Endodermal cell (in vitro differentiated cells): ENCODE results near the gene LONP1. TPM values are rescaled to one million over a fixed set of nuclear protein-coding genes. Genes with fewer than 3 reads are reported as not detected.
A peak's percentile ranks its signal among the peaks of the same experiment; 100 is the strongest.

Source experiments
- DNase-seq: peaks from one replicate; pipeline ENCODE4 v3.0.0-alpha.2; 2017
- H3K27ac ChIP-seq: 2 replicates; pipeline ENCODE4 v1.5.1; 2013; ENCODE audit warnings: mild to moderate bottlenecking, low read depth, low read length, moderate library complexity
- H3K27me3 ChIP-seq: 2 replicates; pipeline ENCODE4 v1.6.1; 2013; ENCODE audit warnings: mild to moderate bottlenecking, low read length, moderate library complexity; ENCODE audit not compliant: insufficient read depth, control insufficient read depth, poor library complexity, severe bottlenecking
- H3K36me3 ChIP-seq: 2 replicates; pipeline ENCODE4 v1.7.0; 2013; ENCODE audit warnings: mild to moderate bottlenecking, low read length, moderate library complexity; ENCODE audit not compliant: control insufficient read depth, insufficient read depth
- H3K4me1 ChIP-seq: one replicate; pipeline ENCODE4 v1.7.0; 2013; ENCODE audit warnings: low read length; ENCODE audit not compliant: control insufficient read depth, insufficient read depth
- H3K4me3 ChIP-seq: 2 replicates; pipeline ENCODE4 v1.5.1; 2013; ENCODE audit warnings: mild to moderate bottlenecking, low read length, moderate library complexity
- H3K9ac ChIP-seq: 2 replicates; pipeline ENCODE4 v1.6.1; 2013; ENCODE audit warnings: mild to moderate bottlenecking, low read length, moderate library complexity; ENCODE audit not compliant: poor library complexity, severe bottlenecking; ENCODE audit errors: extremely low read depth
- H3K9me3 ChIP-seq: 2 replicates; pipeline ENCODE4 v1.6.1; 2013; ENCODE audit warnings: mild to moderate bottlenecking, low read length, moderate library complexity; ENCODE audit not compliant: control insufficient read depth
- H3K27ac Mint-ChIP-seq: 2 replicates; pipeline ENCODE4 v1.8.0; 2020; ENCODE audit warnings: mixed read lengths
- H3K27me3 Mint-ChIP-seq: 2 replicates; pipeline ENCODE4 v1.8.0; 2021; ENCODE audit warnings: mild to moderate bottlenecking, mixed read lengths; ENCODE audit not compliant: insufficient read depth
- H3K36me3 Mint-ChIP-seq: 2 replicates; pipeline ENCODE4 v1.8.0; 2020; ENCODE audit warnings: low read depth, mixed read lengths
- H3K4me1 Mint-ChIP-seq: 2 replicates; pipeline ENCODE4 v1.8.0; 2020; ENCODE audit warnings: mixed read lengths
- H3K4me3 Mint-ChIP-seq: 2 replicates; pipeline ENCODE4 v1.8.0; 2020; ENCODE audit warnings: mild to moderate bottlenecking, moderate library complexity, mixed read lengths
- H3K9me3 Mint-ChIP-seq: 2 replicates; pipeline ENCODE4 v1.8.0; 2020; ENCODE audit warnings: mild to moderate bottlenecking, mixed read lengths
- WGBS, 2 experiments: methylation state at CpG; one replicate each; pipeline versions ENCODE4 v1.1.5 to v1.1.7; 2013; ENCODE audit warnings: missing lambda C conversion rate in 2 of 2, mixed read lengths in 1 of 2; ENCODE audit not compliant: insufficient coverage in 1 of 2, insufficient read length in 1 of 2; 5-methylcytosine and 5-hydroxymethylcytosine counted together
- total RNA-seq, 2 donors: library from RNA; stranded (reverse); fragmentation: NEBNext Ultra II Directional in 1 of 2; extraction: Animal tissue kit (Norgen Biotek cat#: 25700) in 1 of 2; gene quantifications; 2 replicates in 1 of 2; 3 replicates in 1 of 2; pipeline ENCODE4 v1.2.1, GENCODE V29; 2021
- TF ChIP-seq, protein P1 (sequence below): fragments of 200-600 bp; sonication (generic); conservative IDR thresholded peaks from 2 replicates; pipeline ENCODE4 v1.5.0; 2021; ENCODE audit warnings: antibody characterized with exemption, mild to moderate bottlenecking

Gene LONP1
- total RNA-seq, 2 donors from 2014 or later: 97.1 to 109 TPM

DNA sequence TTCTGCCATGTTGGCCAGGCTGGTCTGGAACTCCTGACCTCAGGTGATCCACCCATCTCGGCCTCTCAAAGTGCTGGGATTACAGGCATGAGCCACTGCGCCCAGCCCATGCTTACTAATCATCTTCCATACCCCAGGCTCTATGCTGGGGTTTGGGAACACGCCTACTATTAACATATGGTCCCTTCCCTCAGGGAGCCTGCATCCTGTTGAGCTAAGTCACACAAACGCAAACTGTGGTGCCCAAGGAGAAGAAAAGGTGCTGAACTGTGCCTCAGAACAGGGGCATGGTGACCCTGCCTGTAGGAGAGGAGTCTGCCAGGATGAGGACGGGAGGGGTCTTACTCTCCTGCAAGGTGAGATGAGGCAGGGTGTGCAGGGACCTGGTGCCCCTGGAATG, 45.2 kb downstream of the LONP1 start:
- H3K4me1 ChIP-seq: no peaks in the 10 kb centered on the region
- Mint-ChIP-seq H3K4me3 (no peak overlapping the region), H3K36me3 (peaks cover 21% of the 10 kb centered on the region), H3K9me3 (no peaks in the 10 kb centered on the region), H3K27ac (peak overlapping the region; percentile 61), H3K4me1 (peaks cover 7% of the 10 kb centered on the region), H3K27me3 (no peaks in the 10 kb centered on the region)
- 88 to 95% methylated on average over 3 to 5 of the region's 5 CpGs for WGBS, 2 experiments
- H3K27ac ChIP-seq: no peak overlapping the region
- no peak overlapping the region for H3K4me3 ChIP-seq
- TF ChIP-seq, protein P1, sequence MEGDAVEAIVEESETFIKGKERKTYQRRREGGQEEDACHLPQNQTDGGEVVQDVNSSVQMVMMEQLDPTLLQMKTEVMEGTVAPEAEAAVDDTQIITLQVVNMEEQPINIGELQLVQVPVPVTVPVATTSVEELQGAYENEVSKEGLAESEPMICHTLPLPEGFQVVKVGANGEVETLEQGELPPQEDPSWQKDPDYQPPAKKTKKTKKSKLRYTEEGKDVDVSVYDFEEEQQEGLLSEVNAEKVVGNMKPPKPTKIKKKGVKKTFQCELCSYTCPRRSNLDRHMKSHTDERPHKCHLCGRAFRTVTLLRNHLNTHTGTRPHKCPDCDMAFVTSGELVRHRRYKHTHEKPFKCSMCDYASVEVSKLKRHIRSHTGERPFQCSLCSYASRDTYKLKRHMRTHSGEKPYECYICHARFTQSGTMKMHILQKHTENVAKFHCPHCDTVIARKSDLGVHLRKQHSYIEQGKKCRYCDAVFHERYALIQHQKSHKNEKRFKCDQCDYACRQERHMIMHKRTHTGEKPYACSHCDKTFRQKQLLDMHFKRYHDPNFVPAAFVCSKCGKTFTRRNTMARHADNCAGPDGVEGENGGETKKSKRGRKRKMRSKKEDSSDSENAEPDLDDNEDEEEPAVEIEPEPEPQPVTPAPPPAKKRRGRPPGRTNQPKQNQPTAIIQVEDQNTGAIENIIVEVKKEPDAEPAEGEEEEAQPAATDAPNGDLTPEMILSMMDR: no peak
- no peaks in the 10 kb centered on the region for H3K9me3 ChIP-seq
- H3K9ac ChIP-seq: no peak overlapping the region
- H3K36me3 ChIP-seq: peaks cover 19% of the 10 kb centered on the region
- H3K27me3 ChIP-seq: no peaks in the 10 kb centered on the region
- DNase-seq: no peak

DNA sequence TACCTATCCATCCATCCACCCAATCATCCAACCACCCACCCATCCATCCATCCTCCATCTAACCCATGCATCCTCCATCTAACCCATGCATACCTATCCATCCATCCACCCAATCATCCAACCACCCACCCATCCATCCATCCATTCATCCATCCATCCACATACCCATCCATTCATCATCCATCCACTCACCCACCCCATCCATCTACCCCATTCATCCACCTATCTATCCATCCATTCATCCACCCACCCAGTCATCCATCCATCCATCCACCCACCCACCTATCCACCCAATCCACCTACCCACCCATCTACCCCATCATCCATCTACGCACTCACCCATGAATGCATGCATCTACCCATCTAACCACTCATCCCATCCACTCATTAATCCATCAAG, 46.2 kb downstream of the LONP1 start:
- no peaks in the 10 kb centered on the region for H3K27me3 Mint-ChIP-seq
- peaks cover 30% of the 10 kb centered on the region for H3K36me3 Mint-ChIP-seq
- 96 to 100% methylated on average over 1 of the region's 1 CpG for WGBS, 2 experiments
- no peak overlapping the region for H3K27ac Mint-ChIP-seq
- H3K4me3 ChIP-seq: no peak overlapping the region
- H3K9me3 Mint-ChIP-seq: no peaks in the 10 kb centered on the region
- peaks cover 29% of the 10 kb centered on the region for H3K36me3 ChIP-seq
- no peak overlapping the region for H3K4me3 Mint-ChIP-seq
- H3K27me3 ChIP-seq: no peaks in the 10 kb centered on the region
- peaks cover 4% of the 10 kb centered on the region for H3K4me1 Mint-ChIP-seq
- H3K9ac ChIP-seq: no peak overlapping the region
- TF ChIP-seq, protein P1: no peak
- H3K9me3 ChIP-seq: no peaks in the 10 kb centered on the region
- H3K4me1 ChIP-seq: no peaks in the 10 kb centered on the region
- no peak for DNase-seq
- no peak overlapping the region for H3K27ac ChIP-seq

DNA sequence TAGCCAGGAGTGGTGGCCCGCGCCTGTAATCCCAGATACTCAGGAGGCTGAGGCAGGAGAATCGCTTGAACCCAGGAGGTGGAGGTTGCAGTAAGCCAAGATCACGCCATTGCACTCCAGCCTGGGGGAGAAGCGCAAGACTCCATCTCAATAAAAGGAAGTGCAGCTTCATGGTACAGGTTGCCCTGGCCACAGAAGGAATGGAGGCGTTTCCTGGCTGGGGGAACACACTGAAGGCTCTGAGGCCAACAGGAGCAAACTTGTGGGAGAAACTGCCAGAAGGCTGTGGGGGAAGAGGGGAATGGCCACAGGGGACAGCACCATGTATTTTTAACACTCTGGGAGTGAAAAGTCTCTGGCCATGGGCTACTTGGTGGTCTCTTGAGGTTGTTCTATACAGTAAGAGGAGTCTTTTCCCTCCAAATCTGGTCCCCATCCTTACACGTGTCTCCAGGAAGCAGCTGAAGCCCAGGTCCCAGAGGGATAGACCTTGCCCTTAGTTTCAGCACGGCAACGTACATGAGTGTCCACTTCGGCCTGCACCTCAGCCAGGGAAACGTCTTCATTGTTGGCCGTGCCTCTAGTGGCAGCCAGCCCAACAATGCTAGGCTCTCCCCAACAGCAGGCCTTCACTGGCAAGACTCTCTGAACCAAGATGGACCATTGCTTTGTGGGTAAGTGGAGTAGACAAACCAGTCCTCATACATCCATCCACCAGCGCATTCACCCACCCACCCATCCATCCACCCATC, 47.1 kb downstream of the LONP1 start:
- Mint-ChIP-seq H3K27ac (no peak overlapping the region), H3K4me1 (peaks cover 4% of the 10 kb centered on the region), H3K9me3 (no peaks in the 10 kb centered on the region), H3K36me3 (peaks cover 35% of the 10 kb centered on the region), H3K4me3 (no peak overlapping the region), H3K27me3 (no peaks in the 10 kb centered on the region)
- Histone ChIP-seq H3K27me3 (no peaks in the 10 kb centered on the region), H3K36me3 (peaks cover 36% of the 10 kb centered on the region), H3K9me3 (no peaks in the 10 kb centered on the region), H3K4me3 (no peak overlapping the region), H3K9ac (no peak overlapping the region), H3K4me1 (no peaks in the 10 kb centered on the region), H3K27ac (no peak overlapping the region)
- TF ChIP-seq, protein P1: no peak
- 97 to 98% methylated on average over 12 of the region's 13 CpGs for WGBS, 2 experiments
- no peak for DNase-seq
